Panc1 (cell line): Measurements from ENCODE around the gene PUDP.

Experiments used
- POLR2AphosphoS5 ChIP-seq: IDR thresholded peaks from 2 replicates; pipeline ENCODE4 v1.6.1; 2012; ENCODE audit warnings: mild to moderate bottlenecking, low read depth, low read length, moderate library complexity
- SIN3A ChIP-seq: IDR thresholded peaks from 2 replicates; pipeline ENCODE4 v1.6.1; 2012; ENCODE audit warnings: low read depth, mild to moderate bottlenecking, low read length, moderate library complexity, borderline replicate concordance; ENCODE audit not compliant: insufficient read depth
- TF ChIP-seq, protein P1 (sequence below): fragments of 450-650 bp; IDR thresholded peaks from 2 replicates; pipeline ENCODE4 v1.5.1; 2017; ENCODE audit warnings: mild to moderate bottlenecking

DNA sequence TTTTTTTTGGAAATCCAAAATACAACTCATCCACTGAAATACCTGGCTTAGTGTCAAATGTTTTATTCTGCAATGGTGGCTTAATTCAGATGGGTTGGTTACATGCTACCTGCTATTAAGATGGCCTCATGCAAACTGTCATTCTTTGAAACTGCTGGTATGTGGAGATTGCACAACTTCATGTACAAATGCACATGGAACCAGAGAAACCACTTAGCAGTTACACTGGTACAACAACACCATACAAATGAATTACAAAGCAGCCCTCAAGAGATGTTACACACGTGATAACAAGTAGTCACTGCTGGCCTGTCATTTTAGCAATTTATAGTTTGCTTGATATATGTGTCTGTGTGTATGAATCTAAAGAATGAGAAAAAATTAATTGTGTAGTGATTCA, 85.0 kb downstream of the PUDP start:
- TF ChIP-seq, protein P1, sequence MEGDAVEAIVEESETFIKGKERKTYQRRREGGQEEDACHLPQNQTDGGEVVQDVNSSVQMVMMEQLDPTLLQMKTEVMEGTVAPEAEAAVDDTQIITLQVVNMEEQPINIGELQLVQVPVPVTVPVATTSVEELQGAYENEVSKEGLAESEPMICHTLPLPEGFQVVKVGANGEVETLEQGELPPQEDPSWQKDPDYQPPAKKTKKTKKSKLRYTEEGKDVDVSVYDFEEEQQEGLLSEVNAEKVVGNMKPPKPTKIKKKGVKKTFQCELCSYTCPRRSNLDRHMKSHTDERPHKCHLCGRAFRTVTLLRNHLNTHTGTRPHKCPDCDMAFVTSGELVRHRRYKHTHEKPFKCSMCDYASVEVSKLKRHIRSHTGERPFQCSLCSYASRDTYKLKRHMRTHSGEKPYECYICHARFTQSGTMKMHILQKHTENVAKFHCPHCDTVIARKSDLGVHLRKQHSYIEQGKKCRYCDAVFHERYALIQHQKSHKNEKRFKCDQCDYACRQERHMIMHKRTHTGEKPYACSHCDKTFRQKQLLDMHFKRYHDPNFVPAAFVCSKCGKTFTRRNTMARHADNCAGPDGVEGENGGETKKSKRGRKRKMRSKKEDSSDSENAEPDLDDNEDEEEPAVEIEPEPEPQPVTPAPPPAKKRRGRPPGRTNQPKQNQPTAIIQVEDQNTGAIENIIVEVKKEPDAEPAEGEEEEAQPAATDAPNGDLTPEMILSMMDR: no peak
- TF ChIP-seq POLR2AphosphoS5: no peak
- no peak for TF ChIP-seq SIN3A
